Sigmoid colon (tissue), 7 donors: ENCODE measurements around the gene USP17L26. TPM values are rescaled to one million over a fixed set of nuclear protein-coding genes. Genes with fewer than 3 reads are reported as not detected.
"Not testable (repeated sequence)": the region's sequence is repeated elsewhere in the genome, so short reads cannot be mapped to it uniquely, and the experiment has no call there.

Source experiments
- DNase-seq: peaks from one replicate; pipeline ENCODE4 v3.0.0-alpha.2; 2019
- H3K27ac ChIP-seq, 4 donors: fragments of 200-600 bp; sonication (generic); one replicate each; pipeline ENCODE4 v1.5.1; 2016 to 2019; ENCODE audit warnings: mild to moderate bottlenecking in 1 of 4
- H3K27me3 ChIP-seq, 3 donors: fragments of 200-600 bp; sonication (generic); one replicate each; pipeline ENCODE4 v1.5.1; 2019; ENCODE audit warnings: mild to moderate bottlenecking in 1 of 3
- H3K36me3 ChIP-seq, 4 donors: fragments of 200-600 bp; sonication (generic); one replicate each; pipeline ENCODE4 v1.5.1; 2016 to 2019
- H3K4me1 ChIP-seq, 4 donors: fragments of 200-600 bp; sonication (generic); one replicate each; pipeline ENCODE4 v1.5.1; 2017 to 2019
- H3K4me3 ChIP-seq, 4 donors: fragments of 200-600 bp; sonication (generic); one replicate each; pipeline ENCODE4 v1.5.1; 2017 to 2019; ENCODE audit warnings: mild to moderate bottlenecking in 2 of 4, moderate library complexity in 1 of 4
- H3K9me3 ChIP-seq, 4 donors: fragments of 200-600 bp in 3 of 4; sonication (generic) in 3 of 4; one replicate each; pipeline versions ENCODE4 v1.5.1 to v1.6.1; 2013 to 2019
- CTCF ChIP-seq, 4 experiments: fragments of 450-650 bp in 3 of 4; fragments of 200-600 bp in 1 of 4; IDR thresholded peaks; one replicate each; pipeline ENCODE4 v1.5.1; 2016 to 2019; ENCODE audit warnings: antibody characterized with exemption in 4 of 4, mild to moderate bottlenecking in 3 of 4, moderate library complexity in 2 of 4
- EP300 ChIP-seq, 4 donors: sonication (generic); formaldehyde crosslinking; IDR thresholded peaks; one replicate each; pipeline ENCODE4 v1.6.1; 2017; ENCODE audit warnings: antibody characterized with exemption in 4 of 4
- POLR2A ChIP-seq, 2 donors: fragments of 450-650 bp; IDR thresholded peaks; one replicate each; pipeline ENCODE4 v1.6.1; 2016; ENCODE audit warnings: antibody characterized with exemption in 2 of 2, mild to moderate bottlenecking in 2 of 2, moderate library complexity in 2 of 2
- POLR2AphosphoS5 ChIP-seq, 4 donors: sonication (generic); formaldehyde crosslinking; IDR thresholded peaks; one replicate each; pipeline ENCODE4 v1.6.1; 2017; ENCODE audit warnings: antibody characterized with exemption in 4 of 4
- WGBS, 2 donors: extraction: QIAGEN DNeasy Blood & Tissue Kit; methylation state at CpG; one replicate each; pipeline ENCODE4 v1.1.7; 2013; 5-methylcytosine and 5-hydroxymethylcytosine counted together
- intact Hi-C: fragments of 100-400 bp; cut with DNase I; formaldehyde crosslinking; loops from one replicate; pipeline ENCODE4 v1.15.1; 2023
- polyA plus RNA-seq, 3 donors: library from polyadenylated mRNA; stranded (reverse); fragments of 200-250 nt; gene quantifications; one replicate each; pipeline ENCODE4 v1.2.3, GENCODE V29; 2013
- total RNA-seq, 4 donors: library from RNA; depleted of rRNA; stranded (reverse); fragments of >200 nt; gene quantifications; one replicate each; pipeline ENCODE4 v1.1.0, GENCODE V29; 2016
- donor health status: healthy with polysubstance abuse.
- donor health status: Bipolar disorder and iron deficiency.
- donor health status: healthy.

The USP17L26 gene
- total and polyA plus RNA-seq, 7 donors: not detected

- peak overlapping the region in 3 of 4 donors; percentile 40 to 49 (median 48) for H3K4me3 ChIP-seq
- intact Hi-C loops, H3K27ac ChIP-seq, H3K4me1 ChIP-seq, H3K27me3 ChIP-seq, H3K9me3 ChIP-seq, H3K36me3 ChIP-seq: not testable (repeated sequence)
- WGBS, 2 donors: 21 to 25% methylated on average over 36 of the region's 36 CpGs
- peak; percentile 74 for DNase-seq
- TF ChIP-seq CTCF (IDR thresholded peaks at IDR 0.05): peak in 2 of 4 experiments; percentile 39 to 58
These were observed 46.6 kb downstream of the USP17L26 start for GRCh38 chr4:9381012-9381534.

GRCh38 chr4:9384126-9384525, 49.7 kb downstream of the USP17L26 start:
- no peak for TF ChIP-seq CTCF (IDR thresholded peaks at IDR 0.05)
- no peak for TF ChIP-seq POLR2A (IDR thresholded peaks at IDR 0.05)
- TF ChIP-seq EP300 (IDR thresholded peaks at IDR 0.05): no peak
- no peak for TF ChIP-seq POLR2AphosphoS5 (IDR thresholded peaks at IDR 0.05)
- H3K4me3 ChIP-seq: no peak overlapping the region
- H3K27ac ChIP-seq: no peak overlapping the region
- H3K27me3 ChIP-seq: no peaks in the 10 kb centered on the region
- intact Hi-C loops: no loop called here
- DNase-seq: no peak
- H3K4me1 ChIP-seq: no peaks in the 10 kb centered on the region
- WGBS, 2 donors: 41 to 78% methylated on average over 1 of the region's 1 CpG
- no peaks in the 10 kb centered on the region for H3K9me3 ChIP-seq
- H3K36me3 ChIP-seq: no peaks in the 10 kb centered on the region

Other genes with a start within 250 kb of the USP17L26 start
- gene FAM90A26, start 164.2 kb upstream of the USP17L26 start, total RNA-seq: not detected
- gene FAM90A26, start 164.2 kb upstream of the USP17L26 start, polyA plus RNA-seq: not detected
- gene USP17L10, start 124.0 kb upstream of the USP17L26 start, total RNA-seq: not detected
- not detected for gene USP17L10, start 124.0 kb upstream of the USP17L26 start, polyA plus RNA-seq
- not detected for gene USP17L11, start 119.3 kb upstream of the USP17L26 start, total RNA-seq
- gene USP17L11, start 119.3 kb upstream of the USP17L26 start, polyA plus RNA-seq: not detected
- gene USP17L12, start 114.5 kb upstream of the USP17L26 start, total RNA-seq: not detected
- gene USP17L12, start 114.5 kb upstream of the USP17L26 start, polyA plus RNA-seq: not detected
- not detected for gene USP17L13, start 109.8 kb upstream of the USP17L26 start, total RNA-seq
- gene USP17L13, start 109.8 kb upstream of the USP17L26 start, polyA plus RNA-seq: not detected
- gene USP17L15, start 100.3 kb upstream of the USP17L26 start, total RNA-seq: not detected
- gene USP17L15, start 100.3 kb upstream of the USP17L26 start, polyA plus RNA-seq: not detected
- not detected for gene USP17L17, start 90.8 kb upstream of the USP17L26 start, total RNA-seq
- gene USP17L17, start 90.8 kb upstream of the USP17L26 start, polyA plus RNA-seq: not detected
- not detected for gene USP17L18, start 86.0 kb upstream of the USP17L26 start, total RNA-seq
- gene USP17L18, start 86.0 kb upstream of the USP17L26 start, polyA plus RNA-seq: not detected
- gene USP17L19, start 81.3 kb upstream of the USP17L26 start, total RNA-seq: not detected
- gene USP17L19, start 81.3 kb upstream of the USP17L26 start, polyA plus RNA-seq: not detected
- gene USP17L20, start 76.5 kb upstream of the USP17L26 start, total RNA-seq: not detected
- gene USP17L20, start 76.5 kb upstream of the USP17L26 start, polyA plus RNA-seq: not detected
- gene USP17L21, start 71.8 kb upstream of the USP17L26 start, total RNA-seq: not detected
- not detected for gene USP17L21, start 71.8 kb upstream of the USP17L26 start, polyA plus RNA-seq
- gene USP17L22, start 67.0 kb upstream of the USP17L26 start, total RNA-seq: not detected
- gene USP17L22, start 67.0 kb upstream of the USP17L26 start, polyA plus RNA-seq: not detected
- not detected for gene USP17L24, start 9.5 kb upstream of the USP17L26 start, total RNA-seq
- gene USP17L24, start 9.5 kb upstream of the USP17L26 start, polyA plus RNA-seq: not detected
- gene USP17L25, start 4.7 kb upstream of the USP17L26 start, total RNA-seq: not detected
- not detected for gene USP17L25, start 4.7 kb upstream of the USP17L26 start, polyA plus RNA-seq
- not detected for gene USP17L5, start 4.7 kb downstream of the USP17L26 start, total RNA-seq
- gene USP17L5, start 4.7 kb downstream of the USP17L26 start, polyA plus RNA-seq: not detected
- not detected for gene USP17L27, start 9.5 kb downstream of the USP17L26 start, total RNA-seq
- gene USP17L27, start 9.5 kb downstream of the USP17L26 start, polyA plus RNA-seq: not detected
- gene USP17L28, start 14.2 kb downstream of the USP17L26 start, total RNA-seq: not detected
- gene USP17L28, start 14.2 kb downstream of the USP17L26 start, polyA plus RNA-seq: not detected
- not detected for gene USP17L29, start 19.0 kb downstream of the USP17L26 start, total RNA-seq
- not detected for gene USP17L29, start 19.0 kb downstream of the USP17L26 start, polyA plus RNA-seq
- gene USP17L30, start 28.5 kb downstream of the USP17L26 start, total RNA-seq: not detected
- gene USP17L30, start 28.5 kb downstream of the USP17L26 start, polyA plus RNA-seq: not detected
- not detected for gene DEFB131A, start 109.8 kb downstream of the USP17L26 start, total RNA-seq
- not detected for gene DEFB131A, start 109.8 kb downstream of the USP17L26 start, polyA plus RNA-seq